HG02588 (cell line): ENCODE results near the gene ZFP36.

Experiments
- ATAC-seq: cut with Tn5 transposase; IDR thresholded peaks from one replicate; pipeline ENCODE4 v1.9.1; 2021; ENCODE audit warnings: mild to moderate bottlenecking, moderate library complexity; ENCODE audit not compliant: unreplicated experiment

Gene ZFP36

GRCh38 chr19:39384839-39385568 is 21.6 kb upstream of the ZFP36 start:
- no peak for ATAC-seq

GRCh38 chr19:39385629-39386411 is 20.8 kb upstream of the ZFP36 start:
- no peak for ATAC-seq

DNA sequence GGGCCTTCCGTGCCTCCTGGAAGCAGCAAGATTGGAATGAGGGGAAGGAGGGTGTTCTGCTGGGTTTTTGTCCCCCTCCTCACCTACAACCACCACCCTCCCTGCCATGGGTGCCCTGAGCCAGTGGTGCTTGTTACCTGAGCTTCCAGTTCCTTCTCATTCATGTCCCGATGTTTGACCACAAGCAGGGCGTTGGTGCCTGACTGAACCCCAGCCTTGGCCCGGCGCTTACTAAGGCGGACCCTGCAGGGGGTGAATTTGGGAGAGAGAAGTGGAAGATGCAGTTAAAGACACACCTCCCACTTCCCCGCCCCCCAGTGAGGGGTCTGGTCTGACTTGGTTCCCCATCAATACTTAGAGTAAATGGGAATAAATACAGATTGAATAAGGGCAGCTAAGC is 20.1 kb upstream of the ZFP36 start:
- ATAC-seq = no peak

- ATAC-seq = no peak
Observed at GRCh38 chr19:39388657-39389056, 18.0 kb upstream of the ZFP36 start.

- no peak for ATAC-seq
Observed at GRCh38 chr19:39389631-39390414, 16.8 kb upstream of the ZFP36 start.

- no peak for ATAC-seq
Observed at GRCh38 chr19:39390451-39390750, 16.2 kb upstream of the ZFP36 start.

DNA sequence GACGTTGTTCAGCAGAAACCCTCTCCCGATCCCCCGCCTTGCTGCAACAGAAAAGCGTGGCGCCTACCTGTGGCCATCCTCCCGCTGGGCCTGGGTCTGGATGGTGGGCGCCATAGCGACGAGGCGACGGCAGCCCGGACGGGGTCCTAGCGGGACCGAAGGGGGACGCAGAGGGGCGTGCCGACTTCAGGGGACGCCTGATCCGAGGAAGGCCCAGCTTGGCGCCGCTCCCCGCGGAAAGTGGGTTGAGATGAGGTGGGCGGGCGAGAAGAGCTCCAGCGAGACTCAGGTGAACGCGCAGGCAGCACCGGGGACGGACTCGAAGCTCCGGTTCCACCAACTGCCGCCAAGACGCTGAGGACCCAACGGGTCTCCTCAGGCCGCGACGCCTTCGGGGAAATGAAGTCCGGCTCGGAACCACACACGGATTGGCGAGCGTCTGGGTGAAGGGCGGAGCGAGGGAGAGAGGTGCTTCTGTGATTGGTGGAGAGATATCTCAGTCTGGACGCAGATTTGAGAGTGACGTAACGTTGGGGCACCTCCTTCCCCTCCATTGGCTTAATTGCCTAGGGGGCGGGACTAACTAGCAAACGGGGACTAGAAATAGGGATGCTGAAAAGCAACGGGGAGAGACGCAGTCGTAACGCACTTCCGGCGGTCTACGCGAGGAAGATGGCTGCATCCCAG is 15.8 kb upstream of the ZFP36 start, which contains the start of the genes MED29 and PAF1:
MED29 (plus strand) TSS at position 628 of the 687 bp plus-strand sequence; CDS start at position 673, 45 bp downstream.
PAF1 (minus strand) TSS at position 356 of the 687 bp plus-strand sequence; CDS start at position 114, 242 bp downstream.
- ATAC-seq = peak; percentile 84

DNA sequence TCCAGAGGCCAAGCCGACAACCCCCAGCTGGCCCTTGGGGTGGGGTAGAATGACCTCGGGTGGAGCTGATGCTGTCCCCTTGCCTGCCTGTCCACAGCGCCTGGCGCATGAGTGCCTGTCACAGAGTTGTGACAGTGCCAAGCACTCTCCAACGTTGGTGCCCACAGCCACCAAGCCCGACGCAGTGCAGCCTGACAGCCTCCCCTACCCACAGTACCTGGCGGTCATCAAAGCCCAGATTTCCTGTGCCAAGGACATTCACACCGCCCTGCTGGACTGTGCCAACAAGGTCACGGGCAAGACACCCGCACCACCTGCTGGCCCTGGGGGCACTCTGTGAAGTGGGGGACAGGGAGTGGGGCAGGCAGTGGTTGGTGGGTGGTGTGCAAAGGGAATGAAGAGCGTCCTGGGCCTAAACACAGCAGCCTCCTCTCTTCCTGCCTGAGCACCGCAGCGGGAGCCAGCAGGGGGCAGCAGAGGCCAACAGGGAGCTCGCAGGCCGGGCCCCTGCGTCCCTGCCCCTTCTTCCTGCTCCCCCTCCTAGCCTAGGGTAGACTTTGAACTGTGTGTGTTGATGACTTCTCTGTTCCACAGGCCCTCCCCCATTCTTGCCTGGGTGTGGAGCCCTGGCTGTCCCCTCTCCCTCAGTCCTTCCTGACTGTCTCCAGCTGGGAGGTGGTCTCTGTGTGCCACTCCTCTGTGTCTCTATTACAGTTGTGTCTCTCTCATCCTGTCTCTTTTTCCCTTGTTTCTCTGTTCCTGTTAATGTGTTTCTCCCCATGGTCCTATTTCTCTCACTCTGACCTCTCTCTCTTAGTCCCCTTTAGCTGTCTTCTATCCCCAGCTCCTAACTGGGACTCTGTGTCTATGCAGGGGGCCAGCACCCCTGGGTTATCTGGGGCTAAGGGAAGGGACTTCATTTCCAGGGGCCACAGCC is 9.0 kb upstream of the ZFP36 start:
- peak; percentile 29 for ATAC-seq

- no peak for ATAC-seq
Observed at GRCh38 chr19:39398297-39398864, 8.3 kb upstream of the ZFP36 start.

- ATAC-seq = no peak
Observed at GRCh38 chr19:39399668-39400050, 7.0 kb upstream of the ZFP36 start.

DNA sequence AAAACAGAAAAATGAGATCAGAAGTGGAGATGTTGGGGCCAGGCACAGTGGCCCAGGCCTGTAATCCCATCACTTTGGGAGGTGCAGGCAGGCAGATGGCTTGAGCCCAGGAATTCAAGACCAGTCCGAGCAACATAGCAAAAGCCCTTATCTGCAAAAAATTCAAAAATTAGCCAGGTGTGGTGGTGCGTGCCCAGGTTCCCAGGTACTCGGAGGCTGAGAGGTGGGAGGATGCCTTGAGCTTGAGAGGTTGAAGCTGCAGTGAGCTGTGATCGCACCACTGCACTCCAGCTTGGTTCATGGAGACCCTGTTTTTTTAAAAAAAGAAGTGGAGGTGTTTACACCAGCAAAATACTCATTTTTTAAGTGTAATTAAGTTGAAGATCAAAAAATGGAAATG is 6.6 kb upstream of the ZFP36 start:
- ATAC-seq = no peak

DNA sequence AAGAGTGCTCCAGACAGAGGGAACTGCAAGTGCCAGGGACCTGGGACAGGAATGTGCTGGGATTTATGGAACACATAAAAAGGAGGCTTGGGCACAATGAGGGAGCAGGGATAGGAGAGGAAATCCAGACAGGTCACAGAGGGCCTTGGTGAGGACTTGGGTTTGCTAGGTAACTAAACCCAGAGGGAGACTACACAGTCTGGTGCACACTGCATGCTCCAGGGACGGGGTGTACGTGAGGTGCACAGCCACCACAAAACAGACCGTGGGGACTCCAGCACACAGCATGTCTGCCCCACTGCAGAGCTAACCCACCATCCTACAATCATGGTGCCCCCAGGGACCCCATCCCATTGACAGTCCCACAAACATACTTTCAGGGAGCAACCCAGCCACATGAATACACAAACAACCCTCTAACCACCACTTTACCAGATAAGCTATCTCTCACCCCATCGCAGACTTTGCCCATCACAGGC is 5.5 kb upstream of the ZFP36 start:
- no peak for ATAC-seq

DNA sequence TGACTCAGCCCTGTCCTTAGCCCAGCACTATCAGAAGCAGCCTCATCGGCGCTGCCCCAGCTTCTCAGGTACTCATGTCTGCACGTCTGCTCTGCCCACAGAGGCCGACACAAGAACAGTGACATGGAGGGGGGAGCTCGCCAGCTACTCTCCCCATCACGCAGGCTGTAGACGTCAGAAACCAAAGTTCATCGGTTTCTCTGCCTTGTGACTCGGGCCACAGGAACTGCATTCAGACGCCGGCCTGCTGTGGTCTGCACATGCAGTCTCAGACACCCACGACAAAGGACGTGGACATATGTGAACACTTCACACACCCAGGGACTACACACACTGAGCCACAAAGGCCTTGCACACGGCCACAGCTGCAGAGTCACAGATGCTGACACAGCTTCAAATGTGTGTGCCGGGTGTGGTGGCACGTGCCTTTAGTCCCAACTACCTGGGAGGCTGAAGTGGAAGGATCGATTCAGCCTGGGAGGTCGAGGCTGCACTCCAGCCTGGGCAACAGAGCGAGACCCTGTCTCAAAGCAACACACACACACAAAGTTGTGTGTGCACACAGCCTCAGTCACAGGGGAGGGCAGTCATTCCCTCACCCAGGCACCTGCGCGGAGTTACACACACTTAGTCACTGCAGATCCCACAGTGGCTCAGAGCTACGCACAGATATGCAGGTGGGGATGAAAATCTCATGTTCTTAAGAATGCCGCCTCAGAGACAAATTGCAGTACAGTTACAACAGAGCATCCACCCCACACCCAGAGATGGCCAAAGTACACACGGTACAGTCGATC is 4.9 kb upstream of the ZFP36 start:
- ATAC-seq = no peak

DNA sequence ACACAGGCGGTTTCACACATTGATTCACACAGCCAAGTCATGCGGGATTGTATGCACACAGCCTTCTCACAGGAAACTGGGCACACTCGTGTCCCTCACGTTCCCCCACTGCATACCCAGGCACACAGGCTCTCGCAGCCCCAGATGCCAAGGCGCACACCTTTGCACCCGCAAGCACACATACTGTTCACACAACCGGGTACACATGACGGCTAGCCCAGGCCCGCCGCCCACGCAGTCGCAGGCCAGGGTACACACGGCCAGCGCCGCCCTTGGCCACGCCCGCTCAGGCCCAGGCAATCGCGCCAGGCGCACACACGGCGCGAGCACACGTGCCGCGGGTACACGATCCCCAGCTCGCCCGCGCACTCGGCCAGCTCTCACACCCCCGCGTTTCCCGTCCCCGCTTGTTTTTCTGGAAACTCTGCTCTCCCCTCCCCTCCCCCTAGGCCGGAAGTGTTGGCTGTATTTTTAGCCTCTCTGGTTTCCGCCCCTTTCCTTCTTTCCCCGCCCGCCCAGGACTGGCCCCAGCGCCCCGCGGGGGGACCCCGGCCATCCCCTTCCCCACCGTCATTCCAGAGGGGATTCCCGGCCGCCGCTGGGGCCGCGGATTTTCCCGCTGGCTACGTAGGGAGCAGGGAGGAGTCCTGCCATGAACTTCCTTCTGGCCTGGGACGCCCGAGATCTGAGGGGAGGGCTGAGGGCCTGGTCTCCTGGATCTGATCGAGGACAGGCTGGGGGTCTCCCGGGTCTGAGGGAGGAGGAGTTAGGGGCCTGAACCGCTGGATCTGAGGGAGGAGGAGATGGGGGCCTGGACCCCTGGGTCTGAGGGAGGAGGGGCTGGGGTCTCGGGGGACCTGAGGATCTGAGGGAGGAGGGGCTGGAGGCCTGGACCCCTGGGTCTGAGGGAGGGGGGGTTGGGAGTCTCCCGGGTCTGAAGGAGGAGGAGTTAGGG is 4.0 kb upstream of the ZFP36 start:
- ATAC-seq = peak; percentile 32

DNA sequence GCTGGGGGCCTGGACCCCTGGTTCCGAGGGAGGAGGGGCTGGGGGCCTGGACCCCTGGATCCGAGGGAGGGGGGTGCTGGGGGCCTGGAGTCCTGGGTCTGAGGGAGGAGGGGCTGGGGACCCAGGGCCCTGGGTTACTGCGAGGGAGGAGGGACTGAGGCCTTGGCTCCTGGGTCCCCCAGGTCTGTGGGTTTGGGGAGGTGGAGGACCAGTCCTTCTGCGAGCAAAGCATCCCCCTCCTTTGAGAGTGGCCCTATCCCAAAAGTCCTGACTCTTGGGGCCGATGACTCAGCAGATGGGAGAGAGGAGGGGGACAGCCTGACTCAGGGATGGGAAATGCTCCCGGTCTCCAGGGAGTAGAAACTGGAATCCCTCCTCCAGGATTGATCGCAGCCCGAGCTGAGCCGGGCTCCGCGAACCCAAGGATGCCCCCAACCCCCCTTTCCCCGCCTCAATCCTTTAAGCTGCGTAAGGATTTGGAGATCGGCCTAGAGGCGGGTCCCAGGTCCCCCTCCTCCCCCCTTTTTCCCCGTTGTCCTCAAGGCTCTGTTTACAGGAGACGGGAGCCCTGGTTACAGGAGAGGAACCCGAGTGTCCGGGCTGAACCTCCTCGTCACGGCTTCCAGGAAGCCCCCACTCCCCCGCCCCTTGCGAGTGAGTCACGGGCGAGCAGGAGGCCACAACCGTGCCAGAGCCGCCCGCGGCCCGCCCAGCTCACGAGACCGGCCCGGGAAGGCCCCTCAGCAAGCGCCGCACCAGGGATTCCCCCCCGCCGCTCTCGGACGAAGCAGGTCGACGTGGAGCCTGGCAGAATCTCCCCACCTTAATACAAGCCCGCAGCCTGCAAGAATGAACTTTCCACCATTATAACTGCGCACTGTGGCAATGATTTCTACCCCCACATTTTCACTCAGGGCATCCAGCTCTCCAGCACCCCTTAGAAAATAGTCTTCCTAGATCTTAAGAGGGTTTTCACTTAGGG is 3.0 kb upstream of the ZFP36 start:
- peak; percentile 25 for ATAC-seq

GRCh38 chr19:39405261-39405957 is 1.2 kb upstream of the ZFP36 start:
- ATAC-seq = no peak
